ENCODE measurements around the gene HOXA10.

DNA sequence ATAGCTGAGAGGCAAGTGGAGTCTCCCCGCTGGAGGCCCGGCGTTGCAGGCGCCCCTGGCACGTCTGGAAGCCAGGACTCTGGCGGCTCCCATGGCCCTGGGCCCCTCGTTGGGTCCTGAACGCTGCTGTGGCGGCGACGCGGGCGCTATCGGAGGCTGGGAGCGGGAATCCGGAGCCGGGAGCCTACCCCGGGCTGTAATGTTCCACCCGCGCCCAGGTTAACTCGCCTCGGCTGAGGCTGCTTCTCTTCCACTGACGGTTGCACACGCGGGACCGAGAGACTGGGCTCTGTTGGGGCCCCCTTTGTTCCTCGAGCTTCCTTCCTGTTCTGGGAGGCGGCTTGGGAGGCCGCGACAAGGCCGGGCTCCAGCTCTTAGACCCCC lies 29.3 kb downstream of the HOXA10 start:
- TF ChIP-seq, protein P1, sequence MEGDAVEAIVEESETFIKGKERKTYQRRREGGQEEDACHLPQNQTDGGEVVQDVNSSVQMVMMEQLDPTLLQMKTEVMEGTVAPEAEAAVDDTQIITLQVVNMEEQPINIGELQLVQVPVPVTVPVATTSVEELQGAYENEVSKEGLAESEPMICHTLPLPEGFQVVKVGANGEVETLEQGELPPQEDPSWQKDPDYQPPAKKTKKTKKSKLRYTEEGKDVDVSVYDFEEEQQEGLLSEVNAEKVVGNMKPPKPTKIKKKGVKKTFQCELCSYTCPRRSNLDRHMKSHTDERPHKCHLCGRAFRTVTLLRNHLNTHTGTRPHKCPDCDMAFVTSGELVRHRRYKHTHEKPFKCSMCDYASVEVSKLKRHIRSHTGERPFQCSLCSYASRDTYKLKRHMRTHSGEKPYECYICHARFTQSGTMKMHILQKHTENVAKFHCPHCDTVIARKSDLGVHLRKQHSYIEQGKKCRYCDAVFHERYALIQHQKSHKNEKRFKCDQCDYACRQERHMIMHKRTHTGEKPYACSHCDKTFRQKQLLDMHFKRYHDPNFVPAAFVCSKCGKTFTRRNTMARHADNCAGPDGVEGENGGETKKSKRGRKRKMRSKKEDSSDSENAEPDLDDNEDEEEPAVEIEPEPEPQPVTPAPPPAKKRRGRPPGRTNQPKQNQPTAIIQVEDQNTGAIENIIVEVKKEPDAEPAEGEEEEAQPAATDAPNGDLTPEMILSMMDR (IDR thresholded peaks at IDR 0.05), result no peak
- no peak for TF ChIP-seq POLR2A (IDR thresholded peaks at IDR 0.05)
